HG02870 (cell line): ENCODE results near the gene ADGRF4.

Experiments
- ATAC-seq: cut with Tn5 transposase; IDR thresholded peaks from one replicate; pipeline ENCODE4 v1.9.1; 2021; ENCODE audit warnings: mild to moderate bottlenecking, moderate library complexity; ENCODE audit not compliant: unreplicated experiment

ADGRF4 gene

DNA sequence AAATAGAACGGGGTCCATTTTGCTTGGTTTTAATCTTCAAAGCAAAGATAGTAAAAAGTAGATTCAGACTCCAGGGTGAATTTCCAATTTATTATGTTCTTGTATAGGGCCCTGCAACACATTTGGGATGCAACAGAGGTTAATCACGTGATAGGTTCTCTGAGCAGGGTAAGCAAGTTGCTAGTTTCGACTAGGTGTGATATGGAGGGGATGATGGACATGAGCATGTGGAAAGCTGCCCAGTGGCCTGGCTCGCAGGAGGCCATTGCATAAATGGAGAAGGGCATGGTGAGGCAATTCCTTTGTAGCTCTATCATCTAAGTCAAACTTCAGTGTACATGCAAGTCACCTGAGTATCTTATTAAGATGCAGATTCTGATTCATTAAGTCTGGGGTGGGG, 17.7 kb upstream of the ADGRF4 start:
- no peak for ATAC-seq

- ATAC-seq = no peak
These were observed 17.0 kb upstream of the ADGRF4 start for GRCh38 chr6:47681201-47681990.

DNA sequence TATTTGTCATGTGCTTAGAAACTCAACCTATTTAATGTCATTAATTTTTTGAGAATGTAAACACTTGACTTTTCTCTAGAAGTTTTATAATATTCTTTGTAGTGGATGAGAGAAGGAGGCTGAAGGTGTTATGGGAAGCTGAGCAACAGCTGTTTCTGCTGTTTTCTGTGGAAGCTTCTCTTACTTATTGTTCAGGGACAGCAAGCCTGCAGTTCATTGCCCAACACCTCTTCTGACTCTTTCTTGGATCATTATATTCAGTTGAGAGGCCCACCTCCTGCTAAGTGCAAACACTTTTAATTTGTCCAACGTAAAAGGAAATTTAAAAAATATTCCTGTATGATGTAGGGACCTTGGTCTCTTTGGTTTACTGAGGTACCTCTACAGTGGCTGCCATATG, 12.0 kb upstream of the ADGRF4 start:
- no peak for ATAC-seq

DNA sequence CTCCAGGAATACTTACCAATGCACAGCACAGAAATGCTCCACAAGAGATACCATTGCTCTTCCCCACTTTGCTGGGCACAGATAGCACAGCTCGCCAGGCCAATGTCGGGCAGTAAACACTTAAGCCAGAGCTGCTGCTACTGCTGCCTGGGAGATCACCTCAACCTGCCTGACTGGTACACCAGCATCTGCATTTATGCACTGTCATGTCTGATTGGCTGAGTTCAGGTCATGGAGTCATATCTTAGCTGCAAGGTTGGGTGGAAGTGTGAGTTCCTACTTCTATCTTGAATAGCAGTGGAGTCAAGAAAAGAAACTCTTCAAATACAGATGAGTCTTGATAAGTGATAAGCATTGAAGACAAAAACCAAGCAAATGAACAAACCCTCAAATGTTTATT, 10.9 kb upstream of the ADGRF4 start:
- no peak for ATAC-seq

GRCh38 chr6:47690214-47690613, 8.2 kb upstream of the ADGRF4 start:
- no peak for ATAC-seq

DNA sequence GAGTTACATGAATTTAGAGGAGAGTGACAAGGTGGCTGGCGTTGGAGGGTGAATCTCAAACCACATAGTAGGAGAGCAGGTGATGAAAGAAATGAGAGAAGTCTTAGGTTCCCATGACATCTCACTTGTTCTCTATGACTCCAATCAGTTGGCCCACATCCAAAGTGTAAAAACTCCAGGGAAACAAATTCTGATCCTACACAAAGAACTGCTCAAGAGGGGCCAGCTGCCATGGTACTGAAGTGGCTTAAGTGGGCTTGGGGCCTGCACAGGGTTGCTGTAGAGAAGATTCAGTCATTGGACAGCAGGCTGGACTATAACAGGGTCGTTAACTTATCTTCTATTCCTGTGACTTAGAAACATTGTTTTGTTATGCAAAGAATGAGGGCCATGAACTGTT, 7.6 kb upstream of the ADGRF4 start:
- ATAC-seq = no peak

DNA sequence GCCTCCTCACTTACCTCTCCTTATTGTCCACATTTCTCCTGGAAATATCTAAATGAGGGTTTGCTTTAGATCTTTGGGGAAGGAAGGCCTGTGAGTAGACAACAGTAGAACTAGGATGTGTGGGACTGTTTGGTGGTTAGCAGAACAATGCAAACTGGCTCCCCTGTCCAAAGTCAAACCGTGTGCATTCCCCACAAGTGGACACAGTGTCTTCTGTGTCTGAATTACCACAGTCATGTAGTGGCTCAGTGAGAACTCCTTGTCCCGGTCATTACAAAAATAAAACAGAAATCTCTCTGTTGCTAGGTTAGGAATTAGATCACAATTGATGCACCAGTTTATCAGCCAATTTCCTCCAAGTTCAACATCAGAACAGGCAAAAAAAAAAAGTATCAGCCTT, 455 bp upstream of the ADGRF4 start:
- ATAC-seq = no peak

DNA sequence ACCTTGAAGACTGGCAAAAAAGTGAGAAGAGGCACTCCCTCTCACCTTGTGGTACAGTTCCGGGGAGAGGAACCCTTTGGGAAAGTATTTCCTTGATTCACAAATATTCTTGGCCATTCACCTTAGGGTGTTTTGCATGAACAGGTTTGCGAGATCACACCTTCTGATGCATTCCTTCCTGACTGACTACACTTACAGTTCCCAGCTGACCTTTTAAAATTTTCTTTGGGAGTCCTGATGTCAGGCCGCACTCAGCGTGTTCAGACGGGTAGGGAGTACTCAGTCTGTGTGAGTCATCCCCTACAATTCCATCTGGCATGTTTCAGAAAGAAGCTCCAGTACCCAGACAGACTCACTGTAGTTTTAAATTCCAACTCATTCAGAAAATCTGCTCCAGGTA, 1.7 kb downstream of the ADGRF4 start:
- ATAC-seq = no peak

DNA sequence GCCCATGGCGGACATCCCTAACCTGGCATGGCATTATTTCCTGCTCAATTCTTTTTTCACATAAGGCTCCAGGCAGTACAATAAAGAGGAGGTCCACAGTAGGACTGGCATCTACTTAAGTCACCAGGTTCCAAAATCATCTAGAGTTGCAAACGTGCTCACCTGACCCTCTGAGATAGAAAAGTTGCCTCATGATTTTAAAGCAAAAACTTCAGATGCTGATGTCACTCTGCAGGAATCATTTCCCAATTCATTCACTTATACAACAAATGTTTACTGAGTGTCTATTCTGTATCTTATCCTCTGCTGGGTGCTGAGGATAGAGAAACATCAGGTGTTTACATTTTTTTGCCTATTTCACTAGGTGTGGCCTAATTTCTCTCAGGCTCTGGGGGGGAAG, 2.2 kb downstream of the ADGRF4 start:
- ATAC-seq = no peak

- ATAC-seq = peak; percentile 95
These were observed 3.0 kb downstream of the ADGRF4 start for GRCh38 chr6:47701363-47701762.

DNA sequence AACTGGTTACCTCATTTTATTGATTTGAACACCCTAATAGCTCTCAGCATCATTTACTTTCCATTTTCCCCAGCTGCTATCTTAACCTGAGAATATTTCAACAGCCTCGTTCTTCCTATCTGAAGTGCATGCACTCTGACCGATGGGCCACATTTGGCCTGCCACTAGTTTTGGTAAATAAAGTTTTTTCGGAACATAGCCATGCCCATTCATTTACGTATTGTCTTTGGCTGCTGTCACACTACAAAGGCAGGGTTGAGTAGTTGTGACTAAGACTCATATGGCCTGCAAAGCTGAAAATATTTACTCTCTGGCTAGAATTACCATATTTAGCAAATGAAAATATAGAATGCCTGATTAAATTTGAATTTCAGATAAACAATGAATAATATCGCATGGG, 10.8 kb downstream of the ADGRF4 start:
- no peak for ATAC-seq

DNA sequence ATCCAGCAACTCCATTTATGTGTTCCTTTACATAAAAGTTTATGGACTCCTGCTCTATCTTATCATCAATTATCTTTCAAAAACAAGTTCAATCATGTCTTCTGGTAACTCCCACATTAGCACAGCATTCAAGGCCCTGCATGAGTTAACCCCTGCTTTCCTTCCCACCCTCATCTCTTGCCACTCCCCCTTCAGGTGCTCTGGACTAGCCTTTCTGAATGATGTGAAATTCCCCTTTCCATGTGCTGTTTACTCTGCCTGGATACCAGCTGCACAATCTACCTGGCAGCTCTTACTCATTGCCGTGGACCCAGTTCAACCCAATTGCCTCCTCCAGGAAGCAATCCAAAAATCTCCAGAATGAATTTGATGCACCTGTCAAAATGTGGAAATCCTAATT, 11.9 kb downstream of the ADGRF4 start:
- ATAC-seq = no peak

- no peak for ATAC-seq
These were observed 14.8 kb downstream of the ADGRF4 start for GRCh38 chr6:47713200-47713599.

- ATAC-seq = no peak
These were observed 16.4 kb downstream of the ADGRF4 start for GRCh38 chr6:47714802-47715201.

- ATAC-seq = no peak
These were observed 17.4 kb downstream of the ADGRF4 start for GRCh38 chr6:47715782-47716181.

DNA sequence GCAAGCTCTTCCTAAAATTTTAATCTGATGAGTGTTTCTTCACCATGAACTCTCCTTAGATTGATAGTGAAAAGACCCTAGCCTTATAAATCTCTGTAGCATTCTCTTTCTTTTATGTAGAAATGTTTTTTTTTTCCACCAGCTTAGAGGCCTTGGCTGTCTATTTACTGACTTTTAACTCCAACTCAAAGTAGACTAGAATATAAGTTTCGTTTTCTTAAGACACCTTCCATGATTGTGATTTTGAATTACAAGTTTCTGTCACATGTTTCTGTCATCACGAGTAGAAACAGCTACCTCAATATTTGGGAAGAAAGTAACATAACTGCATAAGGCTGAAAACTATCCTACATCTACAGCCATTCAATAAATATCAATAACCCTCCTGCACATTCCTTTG, 17.8 kb downstream of the ADGRF4 start:
- ATAC-seq = no peak

- no peak for ATAC-seq
These were observed 20.2 kb downstream of the ADGRF4 start for GRCh38 chr6:47718571-47718970.

DNA sequence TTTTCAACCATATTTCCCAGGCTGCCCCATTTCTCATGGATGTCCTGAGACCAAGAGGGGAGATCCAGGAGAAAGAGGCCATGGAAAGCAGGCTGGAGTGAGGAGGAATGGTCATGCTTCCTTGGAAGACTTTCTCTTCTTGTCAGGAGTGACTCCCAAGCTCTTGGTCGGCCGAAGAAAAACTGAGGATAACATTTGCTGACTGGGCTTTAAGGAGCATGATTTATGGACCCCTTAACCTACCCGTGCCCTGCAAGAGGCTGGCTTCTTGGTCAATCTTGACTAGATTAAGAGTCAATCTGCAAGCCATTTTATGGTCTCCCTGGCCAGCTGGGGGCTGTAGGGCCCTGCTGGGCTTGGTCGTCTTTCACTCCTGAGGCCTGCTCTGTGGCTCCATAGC, 22.8 kb downstream of the ADGRF4 start:
- no peak for ATAC-seq

- peak; percentile 65 for ATAC-seq
These were observed 23.8 kb downstream of the ADGRF4 start for GRCh38 chr6:47722194-47722593.

- ATAC-seq = no peak
These were observed 25.9 kb downstream of the ADGRF4 start for GRCh38 chr6:47724300-47724699.

DNA sequence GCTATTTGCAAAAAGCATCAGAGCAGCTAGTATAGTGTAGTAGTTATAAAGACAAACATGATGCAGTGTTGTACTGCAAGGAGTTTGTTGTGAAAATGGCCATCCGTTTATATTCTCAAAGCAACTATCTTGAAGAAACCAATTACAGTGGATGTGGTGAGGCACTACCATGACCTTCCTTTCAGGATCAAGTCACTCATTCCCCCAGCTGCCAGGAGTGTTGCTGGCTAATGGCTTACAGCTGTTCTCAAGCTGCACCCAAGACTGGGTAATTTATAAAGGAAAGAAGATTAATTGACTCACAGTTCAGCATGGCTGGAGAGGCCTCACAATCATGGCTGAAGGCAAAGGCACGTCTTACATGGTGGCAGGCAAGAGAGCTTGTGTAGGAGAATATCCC, 29.0 kb downstream of the ADGRF4 start:
- ATAC-seq = no peak

DNA sequence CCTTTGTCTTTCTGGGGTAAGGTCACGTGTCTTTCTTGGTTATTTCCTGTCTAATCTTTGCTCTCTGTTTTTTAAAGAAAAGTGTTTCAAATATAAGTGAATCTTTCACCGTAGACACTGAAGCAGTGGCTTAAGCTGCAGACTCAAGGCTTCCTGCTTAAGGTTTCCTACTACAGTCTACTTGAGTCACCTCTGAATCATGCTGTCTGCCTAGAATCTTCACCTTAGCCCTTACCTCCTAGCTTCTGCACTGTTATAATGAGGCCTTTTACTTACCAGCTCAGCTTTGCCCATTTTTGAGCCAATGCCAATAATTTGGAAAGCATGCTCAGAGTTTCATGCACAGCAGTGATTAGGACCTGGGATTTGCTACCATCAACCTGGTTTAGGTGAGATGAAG, 30.6 kb downstream of the ADGRF4 start:
- ATAC-seq = no peak

DNA sequence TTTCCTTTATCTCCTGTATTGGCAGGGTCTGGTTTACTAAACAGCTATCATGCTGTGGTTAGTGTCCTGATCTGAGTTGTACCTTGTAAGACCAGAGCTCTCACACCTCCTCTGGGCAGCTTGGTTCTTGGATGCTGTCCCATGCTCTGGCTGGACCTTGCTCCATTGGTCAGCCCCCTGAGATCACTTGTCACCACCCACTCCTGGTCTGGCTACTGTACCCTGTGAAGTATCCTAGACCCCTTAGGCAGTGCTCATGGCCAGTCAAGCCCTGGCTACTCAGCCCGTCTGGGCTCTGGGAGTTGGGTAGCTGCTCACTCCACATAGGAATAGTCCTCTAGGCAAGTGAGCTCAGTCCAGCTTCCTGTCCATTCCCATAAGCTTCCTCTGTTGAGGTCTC, 31.1 kb downstream of the ADGRF4 start:
- ATAC-seq = no peak
